PC-3 (cell line): ENCODE results near the gene XPO1.

ENCODE experiments used
- CTCF ChIP-seq: fragments of 300-600 bp; sonication (generic); conservative IDR thresholded peaks from 2 replicates; pipeline ENCODE4 v1.5.1; 2017; ENCODE audit warnings: antibody characterized with exemption, low read depth, mild to moderate bottlenecking, low read length
- EZH2phosphoT487 ChIP-seq: fragments of 300-600 bp; sonication (generic); IDR thresholded peaks from 2 replicates; pipeline ENCODE4 v1.6.1; 2018; ENCODE audit warnings: mild to moderate bottlenecking, antibody characterized with exemption, low read length, borderline replicate concordance

DNA sequence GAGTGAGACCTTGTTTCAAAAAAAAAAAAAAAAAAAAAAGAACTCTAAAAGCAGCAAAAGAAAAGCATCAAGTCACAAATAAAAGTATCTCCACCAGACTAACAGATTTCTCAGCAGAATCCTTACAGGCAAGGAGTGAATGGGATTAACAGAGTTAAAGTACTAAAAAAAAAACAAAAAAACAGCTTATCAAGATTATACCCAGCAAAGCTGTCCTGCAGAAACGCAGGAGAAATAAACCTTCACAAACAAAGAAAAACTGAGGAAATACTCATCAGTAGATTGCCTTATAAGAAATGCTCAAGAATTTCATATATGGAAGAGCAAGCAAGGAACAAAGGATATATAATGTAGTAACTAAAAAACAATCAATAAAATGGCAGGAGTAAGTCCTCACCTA lies 102.9 kb downstream of the XPO1 start:
- no peak for TF ChIP-seq CTCF
- TF ChIP-seq EZH2phosphoT487 = no peak
